GM18511 (cell line): ENCODE results near the gene HELZ.
A peak's percentile ranks its signal among the peaks of the same experiment; 100 is the strongest.
"Not testable (repeated sequence)": the region's sequence is repeated elsewhere in the genome, so short reads cannot be mapped to it uniquely, and the experiment has no call there.

ENCODE experiments used
- ATAC-seq: cut with Tn5 transposase; IDR thresholded peaks from one replicate; pipeline ENCODE4 v1.9.1; 2021; ENCODE audit warnings: mild to moderate bottlenecking, moderate library complexity; ENCODE audit not compliant: unreplicated experiment

The HELZ gene

GRCh38 chr17:67265436-67266019 is 20.5 kb upstream of the HELZ start:
- no peak for ATAC-seq

DNA sequence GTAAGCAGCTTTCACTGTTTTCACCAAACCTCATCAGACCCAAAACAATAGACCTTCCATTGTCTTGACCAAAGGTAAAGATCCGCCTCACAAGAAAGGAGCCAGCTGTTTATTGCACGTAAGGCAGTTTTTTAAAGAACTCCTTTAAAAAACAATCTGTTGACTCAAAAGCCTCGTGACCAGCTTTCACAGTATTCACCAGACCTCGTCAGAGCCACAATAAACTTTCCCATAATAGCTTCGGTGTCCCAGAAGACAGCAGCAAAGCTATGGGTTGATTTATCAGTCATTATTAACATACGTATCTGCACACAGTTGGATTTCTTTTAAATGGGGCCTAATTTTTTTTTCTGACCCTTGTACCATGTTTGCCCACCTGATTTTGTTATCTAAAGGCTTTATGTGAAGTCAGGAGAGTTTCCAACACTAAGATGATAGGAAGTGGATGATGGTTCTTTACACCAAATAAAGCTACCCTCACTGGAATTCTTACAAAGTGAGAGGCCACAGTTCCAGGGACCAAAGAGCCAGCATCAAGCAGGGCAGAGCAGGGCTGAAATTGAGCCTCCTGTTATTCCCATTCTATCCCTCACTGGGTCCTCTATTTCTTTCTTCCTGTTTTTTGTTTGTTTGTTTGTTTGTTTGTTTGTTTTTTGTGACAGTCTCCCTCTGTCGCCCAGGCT is 17.6 kb upstream of the HELZ start:
- no peak for ATAC-seq

DNA sequence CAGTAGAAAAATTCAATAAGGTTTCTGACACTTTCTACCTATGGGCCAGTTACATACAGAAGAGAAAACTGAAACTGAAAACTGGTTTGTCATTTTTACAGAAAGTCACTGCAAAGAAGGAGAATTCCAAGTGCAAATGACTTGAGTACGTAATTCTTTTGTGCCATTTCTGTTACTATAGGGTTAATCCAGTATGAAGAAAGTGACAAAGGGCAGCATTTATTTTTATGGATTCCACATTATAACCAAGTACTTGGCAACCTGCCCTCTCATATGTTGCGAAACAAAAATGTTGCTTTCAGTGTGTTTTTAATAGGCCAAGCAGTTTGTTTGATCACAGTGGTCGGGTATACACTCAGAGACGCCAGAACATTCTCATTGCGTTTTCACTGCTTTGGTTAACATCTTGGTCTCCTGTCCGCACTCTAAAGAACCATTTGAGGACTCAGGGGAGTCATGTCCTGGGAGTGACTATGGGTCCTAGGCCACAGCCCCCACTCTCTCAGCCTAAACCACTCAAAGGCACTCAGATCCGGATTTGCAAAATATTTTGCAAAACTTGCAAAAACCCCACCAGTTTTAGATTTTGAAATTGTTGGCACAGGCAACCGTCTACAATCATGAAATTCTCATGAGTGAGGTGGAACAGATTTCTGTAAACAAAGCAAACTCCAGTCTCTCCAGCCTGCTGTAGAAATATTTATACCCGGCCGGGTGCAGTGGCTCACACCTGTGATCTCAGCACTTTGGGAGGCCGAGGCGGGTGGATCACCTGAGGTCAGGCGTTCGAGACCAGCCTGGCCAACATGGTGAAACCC is 15.4 kb upstream of the HELZ start:
- no peak for ATAC-seq

DNA sequence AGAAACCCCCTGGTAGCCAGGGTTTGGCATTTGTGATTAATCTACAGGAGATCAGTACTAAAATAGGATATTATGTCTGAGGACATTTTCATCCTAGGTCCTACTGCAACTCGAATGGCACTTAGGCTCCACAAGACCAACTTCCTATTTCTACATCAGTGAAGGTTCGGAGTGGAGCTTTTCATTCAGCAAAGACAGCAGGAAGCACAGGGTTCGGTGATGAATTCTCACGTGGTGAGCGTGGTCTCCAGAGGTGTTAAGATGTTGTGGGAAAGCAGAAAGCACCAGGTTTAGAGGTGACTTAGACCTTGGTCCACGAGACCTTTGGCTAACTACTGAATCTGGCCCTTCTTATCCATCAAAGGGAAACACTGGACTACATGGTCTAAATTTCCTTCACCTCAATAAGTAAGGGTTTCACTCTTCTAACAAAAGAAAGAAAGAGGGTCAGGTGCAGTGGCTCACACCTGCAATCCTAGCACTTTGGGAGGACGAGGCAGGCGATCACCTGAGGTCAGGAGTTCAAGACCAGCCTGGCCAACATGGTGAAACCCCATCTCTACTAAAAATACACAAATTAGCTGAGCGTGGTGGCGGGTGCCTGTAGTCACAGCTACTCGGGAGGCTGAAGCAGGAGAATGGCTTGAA is 13.9 kb upstream of the HELZ start:
- ATAC-seq = no peak

DNA sequence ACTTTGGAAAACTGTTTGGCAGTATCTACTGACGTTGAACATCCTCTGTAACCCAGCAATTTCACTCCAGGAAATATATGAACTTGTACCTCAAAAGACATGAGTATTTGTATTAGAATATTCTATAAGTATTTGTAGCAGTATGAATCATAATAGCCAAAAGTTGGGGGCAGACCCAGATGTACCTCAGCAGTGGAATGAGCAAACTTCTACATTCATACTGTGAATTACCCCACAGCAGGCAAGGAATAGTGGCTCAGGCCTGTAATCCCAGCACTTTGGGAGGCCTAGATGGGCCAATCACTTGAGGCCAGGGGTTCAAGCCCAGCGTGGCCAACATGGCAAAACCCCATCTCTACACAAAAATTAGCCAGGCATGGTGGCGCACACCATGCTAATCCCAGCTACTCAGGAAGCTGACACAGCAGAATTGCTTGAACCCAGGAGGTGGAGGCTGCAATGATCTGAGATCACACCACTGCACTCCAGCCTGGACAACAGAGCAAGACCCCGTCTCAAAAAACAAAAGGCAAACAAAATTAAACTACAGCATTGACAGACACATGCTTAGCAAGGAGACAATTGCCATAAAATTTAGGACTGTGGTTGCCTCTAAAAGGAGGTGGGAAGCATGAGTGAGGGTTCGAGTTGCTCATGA is 11.2 kb upstream of the HELZ start:
- no peak for ATAC-seq

GRCh38 chr17:67253384-67253783 is 8.4 kb upstream of the HELZ start:
- ATAC-seq = no peak

DNA sequence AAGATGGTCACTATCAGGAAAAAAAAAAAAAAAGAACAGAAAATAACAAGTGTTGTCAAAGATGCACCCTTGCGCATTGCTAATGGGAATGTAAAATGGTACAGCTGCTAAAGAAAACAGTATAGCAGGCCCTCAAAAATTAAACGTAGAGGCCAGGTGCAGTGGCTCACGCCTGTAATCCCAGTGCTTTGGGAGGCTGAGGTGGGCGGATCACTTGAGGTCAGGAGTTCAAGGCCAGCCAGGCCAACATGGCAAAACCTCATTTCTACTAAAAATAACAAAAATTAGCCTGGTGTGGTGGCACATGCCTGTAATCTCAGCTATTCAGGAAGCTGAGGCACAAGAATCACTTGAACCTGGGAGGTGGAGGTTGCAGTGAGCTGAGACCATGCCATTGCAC is 6.6 kb upstream of the HELZ start:
- not testable (repeated sequence) for ATAC-seq

DNA sequence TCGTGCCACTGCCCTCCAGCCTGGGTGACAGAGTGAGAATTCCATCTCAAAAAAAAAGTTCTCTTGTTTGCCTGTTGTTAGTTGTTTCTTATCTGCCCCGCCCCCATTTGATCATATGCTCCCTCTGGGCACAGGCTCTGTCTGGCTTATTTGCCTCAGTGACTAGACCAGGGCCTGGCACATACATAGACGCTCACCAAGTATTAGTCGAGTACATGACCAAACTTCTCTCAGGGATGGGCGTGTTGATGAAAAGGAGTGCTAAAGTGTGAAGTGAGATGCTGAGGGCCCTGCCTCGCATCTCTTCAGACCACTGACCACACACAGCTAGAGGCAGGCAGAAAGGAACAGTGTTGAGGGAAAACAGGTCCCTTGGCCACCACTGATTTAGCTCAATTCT is 3.3 kb upstream of the HELZ start:
- no peak for ATAC-seq

- no peak for ATAC-seq
Observed at GRCh38 chr17:67247416-67247900, 2.5 kb upstream of the HELZ start.

DNA sequence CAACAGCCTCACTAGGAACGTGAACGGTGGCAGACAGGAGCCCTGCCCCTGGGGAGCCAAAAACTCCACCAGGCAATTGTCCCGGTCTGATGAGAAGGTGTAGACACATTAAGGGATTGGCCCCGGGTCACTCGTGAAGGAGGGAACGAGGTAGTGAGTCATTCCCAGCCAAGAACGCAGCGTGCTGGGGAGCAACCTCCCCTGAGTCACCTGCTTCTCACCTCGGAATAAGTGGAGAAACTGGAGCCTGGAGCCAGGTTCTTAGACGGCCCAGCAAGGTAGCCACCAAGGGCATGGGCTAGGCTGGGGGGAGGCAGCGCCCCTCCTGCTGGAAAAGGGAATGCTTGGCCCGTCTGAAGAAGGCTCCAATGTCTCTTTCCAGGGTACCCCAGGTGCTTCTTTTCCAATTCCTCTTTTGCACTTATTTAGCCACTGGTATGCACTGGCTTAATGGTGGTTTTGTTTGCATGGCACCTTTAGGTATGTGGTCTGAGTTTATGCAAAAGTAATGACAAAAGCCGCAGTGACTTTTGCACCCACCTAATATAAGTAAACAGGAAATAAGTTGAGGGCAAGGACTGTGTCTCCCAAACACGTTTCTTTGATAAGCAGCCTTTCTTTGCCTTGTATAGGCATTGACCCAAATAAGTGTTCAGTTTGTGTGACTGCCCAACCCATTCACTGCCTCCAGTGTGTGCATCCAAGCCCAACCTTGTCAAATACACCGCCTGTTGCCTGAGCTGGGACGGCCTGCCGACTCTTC is 1.8 kb upstream of the HELZ start:
- ATAC-seq = peak; percentile 61

GRCh38 chr17:67246403-67246652 is 1.3 kb upstream of the HELZ start:
- no peak for ATAC-seq

- ATAC-seq = no peak
Observed at GRCh38 chr17:67245694-67246402, 852 bp upstream of the HELZ start.

GRCh38 chr17:67244431-67245072 is 444 bp downstream of the HELZ start:
- peak; percentile 28 for ATAC-seq

DNA sequence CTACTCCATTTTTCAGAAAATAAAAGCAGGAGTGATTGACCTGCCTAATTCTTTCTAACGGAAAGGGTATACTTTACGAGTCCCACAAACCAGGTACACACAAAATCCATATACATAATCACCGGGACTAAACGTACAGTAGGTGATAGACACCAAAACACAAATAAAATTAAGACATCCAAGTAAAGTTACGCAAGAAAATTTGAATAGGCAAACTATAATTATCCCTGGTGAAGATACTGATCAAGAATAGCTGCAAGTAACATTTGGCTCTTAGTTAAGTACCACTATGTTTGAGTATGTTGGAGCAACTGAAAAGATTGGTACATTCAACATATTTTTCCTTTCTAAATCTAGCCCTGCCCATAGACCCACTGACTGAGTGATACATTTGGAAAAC is 1.7 kb downstream of the HELZ start:
- no peak for ATAC-seq

DNA sequence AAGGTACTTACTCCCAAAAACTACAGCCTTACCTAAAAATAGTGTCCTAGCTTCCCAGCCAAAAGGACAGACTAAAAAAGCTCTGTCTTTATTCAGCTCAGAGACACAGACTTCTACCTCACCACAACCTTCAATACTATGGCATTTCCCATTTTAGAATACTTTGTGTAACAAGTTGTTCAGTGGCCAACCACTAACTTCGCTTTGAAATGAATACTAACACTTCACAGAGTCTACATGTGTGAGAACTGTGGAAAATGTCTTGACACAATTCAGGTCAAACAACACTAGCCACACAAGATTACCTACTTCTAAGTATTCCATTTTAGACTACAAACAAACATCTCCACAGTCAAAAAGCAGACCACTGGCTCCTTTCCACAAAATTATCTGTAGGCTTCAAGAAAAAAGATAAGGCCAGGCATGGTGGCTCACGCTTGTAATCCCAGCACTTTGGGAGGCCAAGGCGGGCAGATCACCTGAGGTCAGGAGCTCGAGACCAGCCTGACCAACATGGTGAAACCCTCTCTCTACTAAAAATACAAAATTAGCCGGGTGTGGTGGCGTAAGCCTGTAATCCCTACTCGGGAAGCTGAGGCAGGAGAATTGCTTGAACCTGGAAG is 3.2 kb downstream of the HELZ start:
- no peak for ATAC-seq

- ATAC-seq = no peak
Observed at GRCh38 chr17:67239597-67239996, 5.4 kb downstream of the HELZ start.

DNA sequence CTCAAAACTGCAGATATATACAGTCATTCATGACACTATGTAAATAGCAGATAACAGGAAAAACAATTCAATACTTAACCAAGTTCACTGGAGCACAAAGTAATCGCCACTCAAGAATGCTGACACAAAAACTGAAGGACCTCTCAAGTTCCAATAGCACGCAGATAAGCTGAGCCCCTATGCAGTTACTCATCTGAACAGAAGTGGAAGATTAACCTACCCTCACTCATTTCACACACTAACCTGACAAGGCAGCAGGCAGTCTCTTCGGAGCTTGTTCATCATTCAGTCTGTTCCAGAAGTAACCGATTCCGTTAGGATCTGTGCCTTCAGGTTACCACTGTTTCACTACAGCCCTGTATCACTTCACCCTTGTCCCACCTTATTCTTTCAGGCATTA is 6.0 kb downstream of the HELZ start:
- ATAC-seq = no peak

- ATAC-seq = no peak
Observed at GRCh38 chr17:67232441-67232840, 12.6 kb downstream of the HELZ start.
